ENCODE results near the gene RDH16.

RDH16 gene

GRCh38 chr12:56995930-56996496 is 38.6 kb upstream of the RDH16 start:
- CTCF ChIA-PET, result no interaction called here
- POLR2A ChIA-PET (ENCODE audit: low non-redundant PET), result no interaction called here
- TF ChIP-seq CTCF (conservative IDR thresholded peaks at IDR 0.05; ENCODE audit: low read depth), result no peak
- H3K27ac ChIP-seq, result no peak overlapping the region
- DNase-seq (ENCODE audit: low spot score), result no peak

DNA sequence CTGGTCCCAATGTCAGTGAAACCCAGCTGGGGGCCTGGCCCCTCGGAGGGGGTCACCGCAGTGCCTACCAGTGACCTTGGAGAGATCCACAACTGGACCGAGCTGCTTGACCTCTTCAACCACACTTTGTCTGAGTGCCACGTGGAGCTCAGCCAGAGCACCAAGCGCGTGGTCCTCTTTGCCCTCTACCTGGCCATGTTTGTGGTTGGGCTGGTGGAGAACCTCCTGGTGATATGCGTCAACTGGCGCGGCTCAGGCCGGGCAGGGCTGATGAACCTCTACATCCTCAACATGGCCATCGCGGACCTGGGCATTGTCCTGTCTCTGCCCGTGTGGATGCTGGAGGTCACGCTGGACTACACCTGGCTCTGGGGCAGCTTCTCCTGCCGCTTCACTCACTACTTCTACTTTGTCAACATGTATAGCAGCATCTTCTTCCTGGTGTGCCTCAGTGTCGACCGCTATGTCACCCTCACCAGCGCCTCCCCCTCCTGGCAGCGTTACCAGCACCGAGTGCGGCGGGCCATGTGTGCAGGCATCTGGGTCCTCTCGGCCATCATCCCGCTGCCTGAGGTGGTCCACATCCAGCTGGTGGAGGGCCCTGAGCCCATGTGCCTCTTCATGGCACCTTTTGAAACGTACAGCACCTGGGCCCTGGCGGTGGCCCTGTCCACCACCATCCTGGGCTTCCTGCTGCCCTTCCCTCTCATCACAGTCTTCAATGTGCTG is 38.0 kb upstream of the RDH16 start:
- DNase-seq (ENCODE audit: low spot score), result no peak
- no peak for TF ChIP-seq CTCF (conservative IDR thresholded peaks at IDR 0.05; ENCODE audit: low read depth)
- no peak overlapping the region for H3K27ac ChIP-seq
- CTCF ChIA-PET, result interaction anchor here (0.5 to 1.5 kb wide), 3 partner anchors 19 to 155 kb away, joined by 3 to 4 read pairs (median 4); no protein-coding TSS in a partner anchor
- POLR2A ChIA-PET (ENCODE audit: low non-redundant PET), result no interaction called here

DNA sequence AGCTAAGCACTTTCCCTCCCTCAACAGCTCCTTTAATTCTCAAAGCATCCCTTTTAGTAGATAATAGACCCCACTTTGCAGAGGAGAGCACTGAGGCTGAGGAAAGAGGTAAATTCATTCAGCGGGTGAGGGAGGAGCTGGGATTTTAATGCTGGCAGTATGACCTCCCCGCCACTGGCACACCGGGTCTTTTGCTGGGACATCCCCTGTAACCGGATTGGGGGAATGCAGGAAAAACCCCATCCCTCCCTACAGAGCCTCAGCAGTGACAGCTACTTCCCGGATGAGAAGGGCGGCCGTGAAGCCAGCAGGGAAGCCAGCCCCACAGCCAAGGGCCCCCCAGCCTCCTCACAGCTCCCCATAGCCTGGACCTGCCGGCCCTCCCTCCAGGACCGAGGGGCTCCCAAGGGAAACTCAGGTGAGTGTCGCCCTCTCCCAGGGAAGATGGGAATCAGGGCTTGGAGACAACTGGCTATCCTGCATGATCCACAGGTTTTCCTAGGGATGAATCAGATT is 36.9 kb upstream of the RDH16 start:
- ChIA-PET CTCF (interaction anchor here (1.2 to 1.5 kb wide), 2 partner anchors 118 to 154 kb away, joined by 3 to 4 read pairs; no protein-coding TSS in a partner anchor), POLR2A (ENCODE audit: low non-redundant PET) (no interaction called here)
- H3K27ac ChIP-seq, result no peak overlapping the region
- no peak for TF ChIP-seq CTCF (conservative IDR thresholded peaks at IDR 0.05; ENCODE audit: low read depth)
- no peak for DNase-seq (ENCODE audit: low spot score)

- DNase-seq (ENCODE audit: low spot score), result no peak
- ChIA-PET CTCF (interaction anchor here (0.5 to 1.0 kb wide), 3 partner anchors 12 to 134 kb away, joined by 3 to 5 read pairs (median 4); no protein-coding TSS in a partner anchor), POLR2A (ENCODE audit: low non-redundant PET) (no interaction called here)
- H3K27ac ChIP-seq, result no peak overlapping the region
- no peak for TF ChIP-seq CTCF (conservative IDR thresholded peaks at IDR 0.05; ENCODE audit: low read depth)
These were observed 35.9 kb upstream of the RDH16 start for GRCh38 chr12:56993346-56993745.

DNA sequence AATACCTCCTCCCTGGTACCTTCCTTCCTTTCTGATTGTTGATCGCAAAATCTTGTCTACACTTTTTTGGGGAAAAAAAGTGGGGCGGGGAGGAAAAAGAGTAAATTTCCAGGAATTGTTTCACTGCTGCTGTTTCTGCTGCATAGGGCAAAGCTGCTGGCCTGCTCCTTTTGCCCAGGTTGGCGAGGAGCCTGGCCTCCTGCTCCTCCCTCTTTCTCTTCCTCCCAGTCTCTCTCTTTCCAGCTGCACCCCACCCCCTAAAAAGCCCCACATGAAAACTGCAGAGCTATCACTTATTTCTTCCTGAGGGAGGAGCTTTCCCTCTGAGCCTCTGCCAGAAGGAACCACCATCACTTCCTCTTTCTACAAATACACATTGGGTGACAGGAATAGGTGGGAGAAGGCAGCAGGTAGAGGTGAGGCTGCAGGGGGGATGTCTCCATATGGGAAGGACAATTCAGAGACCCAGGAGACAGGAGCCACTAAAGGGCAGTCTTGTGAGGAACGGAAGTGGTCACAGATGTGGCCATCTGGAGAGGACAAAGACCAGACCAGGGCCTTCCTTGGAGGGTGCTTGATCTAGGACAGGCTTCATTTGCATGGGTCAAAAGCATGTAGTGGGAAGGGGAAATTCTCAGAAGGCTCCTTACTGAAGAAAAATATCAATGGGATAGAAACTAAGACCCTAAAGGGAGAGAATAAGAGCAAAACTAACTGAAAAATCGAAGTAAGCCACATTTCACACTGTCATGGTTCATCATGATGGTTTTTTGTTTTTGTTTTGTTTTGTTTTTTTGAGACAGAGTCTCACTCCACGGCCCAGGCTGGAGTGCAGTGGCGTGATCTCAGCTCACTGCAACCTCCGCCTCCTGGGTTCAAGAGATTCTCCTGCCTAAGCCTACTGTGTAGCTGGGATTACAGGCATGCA is 34.2 kb upstream of the RDH16 start:
- TF ChIP-seq CTCF (conservative IDR thresholded peaks at IDR 0.05; ENCODE audit: low read depth), result no peak
- DNase-seq (ENCODE audit: low spot score), result no peak
- POLR2A ChIA-PET (ENCODE audit: low non-redundant PET), result no interaction called here
- CTCF ChIA-PET, result no interaction called here
- no peak overlapping the region for H3K27ac ChIP-seq

- CTCF ChIA-PET, result no interaction called here
These were observed 33.4 kb upstream of the RDH16 start for GRCh38 chr12:56990648-56991318.

More at GRCh38 chr12:56990648-56991318, 33.4 kb upstream of the RDH16 start:
- H3K27ac ChIP-seq, result no peak overlapping the region
- POLR2A ChIA-PET (ENCODE audit: low non-redundant PET), result no interaction called here
- no peak for DNase-seq (ENCODE audit: low spot score)
- TF ChIP-seq CTCF (conservative IDR thresholded peaks at IDR 0.05; ENCODE audit: low read depth), result no peak

All from RWPE1 (cell line).